ENCODE data around the gene RFC5.

GRCh38 chr12:118068445-118068844 lies 51.9 kb downstream of the RFC5 start:
- no peak for TF ChIP-seq CTCF (IDR thresholded peaks at IDR 0.05)
- TF ChIP-seq POLR2A (IDR thresholded peaks at IDR 0.05), result no peak
- TF ChIP-seq EP300 (IDR thresholded peaks at IDR 0.05), result no peak
- TF ChIP-seq POLR2AphosphoS5 (IDR thresholded peaks at IDR 0.05), result no peak

All from gastroesophageal sphincter (tissue), 3 donors.